NCI-H187 (cell line): ENCODE measurements around the gene DNAH2.
A peak's percentile ranks its signal among the peaks of the same experiment; 100 is the strongest.

Experiments used
- DNase-seq, 2 experiments: peaks; one replicate each; lab custom pipeline; 2025; lab: John Stamatoyannopoulos, UW

The DNAH2 gene

DNA sequence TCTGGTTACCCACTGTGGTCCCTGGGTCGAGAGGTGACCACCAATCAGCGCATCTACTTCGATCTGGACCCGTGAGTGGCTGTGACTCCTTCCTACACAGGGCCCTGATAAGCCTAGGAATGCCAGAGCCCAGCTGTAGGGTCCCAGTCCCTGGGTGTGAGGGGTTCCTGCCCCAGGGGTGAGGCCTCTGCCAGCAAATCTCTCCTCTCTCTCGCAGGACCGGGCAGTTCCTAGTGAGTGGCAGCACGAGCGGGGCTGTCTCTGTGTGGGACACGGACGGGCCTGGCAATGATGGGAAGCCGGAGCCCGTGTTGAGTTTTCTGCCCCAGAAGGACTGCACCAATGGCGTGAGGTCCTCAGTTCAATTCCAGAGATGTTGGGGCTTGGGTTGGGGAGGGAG, 14.8 kb upstream of the DNAH2 start:
- no peak for DNase-seq

DNA sequence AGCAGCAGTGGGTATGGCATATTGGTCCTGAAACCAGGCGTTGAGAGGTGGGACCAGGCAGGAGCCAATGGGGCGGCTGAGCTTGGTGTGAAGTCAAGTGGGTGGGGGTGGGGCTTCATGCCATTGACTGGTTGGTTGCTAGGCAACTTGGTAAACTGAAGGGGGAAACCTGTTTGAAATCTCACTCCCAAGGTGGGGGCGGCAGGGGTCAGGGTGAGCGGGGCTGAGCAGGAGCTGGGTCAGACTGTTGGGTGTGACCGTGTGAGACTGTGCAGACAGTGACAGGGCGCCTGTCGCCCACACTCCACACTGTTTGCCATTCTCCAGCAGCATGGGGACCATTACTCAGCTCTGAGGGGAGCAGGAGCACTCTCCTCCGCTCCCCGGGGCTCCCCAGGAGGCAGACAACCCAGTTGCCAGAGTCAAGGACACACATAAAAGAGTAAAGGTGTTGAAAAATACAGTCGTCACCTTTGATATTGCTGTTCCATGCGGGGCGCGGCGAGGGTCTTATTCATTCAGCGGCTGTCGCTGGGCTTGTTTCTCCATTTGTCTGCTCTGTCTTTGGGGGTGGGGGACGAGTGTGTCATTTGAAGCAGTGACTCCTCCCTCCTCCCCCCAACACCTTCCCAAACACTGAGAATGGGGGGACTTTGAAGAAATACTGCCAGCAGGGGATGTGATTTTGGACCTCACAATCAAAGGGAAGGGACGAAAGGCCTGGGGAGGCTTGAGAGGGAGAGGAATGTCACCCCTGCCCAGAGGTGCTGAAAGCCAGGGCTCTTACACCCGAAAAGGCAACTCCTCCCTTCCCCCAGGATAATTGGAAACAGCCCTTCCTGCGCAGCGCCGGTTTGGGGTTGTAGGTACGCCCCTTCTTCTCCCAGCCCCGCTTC, 13.7 kb upstream of the DNAH2 start:
- DNase-seq: peak in 1 of 2 experiments; percentile 6

DNA sequence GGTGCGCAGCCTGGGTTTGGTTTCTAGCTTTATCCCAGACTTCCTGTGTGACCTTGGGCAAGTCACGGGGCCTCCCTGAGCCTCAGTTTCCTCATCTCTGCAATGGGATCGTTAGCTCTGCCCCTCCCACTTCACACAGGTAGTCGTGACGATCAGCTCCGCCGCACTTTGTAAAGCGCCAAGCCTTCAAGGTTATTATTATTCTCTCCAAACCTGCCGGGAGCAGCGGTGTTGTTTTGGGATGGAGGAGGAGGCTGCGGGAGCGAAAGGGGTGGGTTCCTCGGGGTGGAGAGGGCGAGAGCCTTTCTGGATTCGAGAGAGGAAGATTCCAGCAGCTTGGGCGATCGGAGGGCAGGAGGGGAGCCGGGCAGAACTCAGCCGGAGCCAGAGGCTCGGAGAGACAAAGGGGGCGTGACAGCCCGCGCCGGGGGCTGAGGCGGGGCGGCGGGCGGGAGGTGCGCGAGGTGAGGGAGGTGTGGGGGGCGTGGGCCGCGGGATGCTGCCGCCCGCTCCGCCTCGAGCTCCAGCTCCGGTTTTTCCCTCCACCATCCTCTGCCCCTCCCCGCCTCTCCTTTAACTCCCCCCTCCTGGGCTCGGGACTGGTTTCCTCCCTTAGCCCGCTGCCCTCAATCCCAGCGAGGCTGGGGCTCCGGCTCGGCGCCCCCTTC, 12.8 kb upstream of the DNAH2 start, which contains the start of gene EFNB3:
Gene EFNB3 (plus strand): TSS at position 602 of the 668 bp plus-strand sequence. CDS start 397 bp downstream, outside the sequence.
- peak; percentile 6 to 15 for DNase-seq

DNA sequence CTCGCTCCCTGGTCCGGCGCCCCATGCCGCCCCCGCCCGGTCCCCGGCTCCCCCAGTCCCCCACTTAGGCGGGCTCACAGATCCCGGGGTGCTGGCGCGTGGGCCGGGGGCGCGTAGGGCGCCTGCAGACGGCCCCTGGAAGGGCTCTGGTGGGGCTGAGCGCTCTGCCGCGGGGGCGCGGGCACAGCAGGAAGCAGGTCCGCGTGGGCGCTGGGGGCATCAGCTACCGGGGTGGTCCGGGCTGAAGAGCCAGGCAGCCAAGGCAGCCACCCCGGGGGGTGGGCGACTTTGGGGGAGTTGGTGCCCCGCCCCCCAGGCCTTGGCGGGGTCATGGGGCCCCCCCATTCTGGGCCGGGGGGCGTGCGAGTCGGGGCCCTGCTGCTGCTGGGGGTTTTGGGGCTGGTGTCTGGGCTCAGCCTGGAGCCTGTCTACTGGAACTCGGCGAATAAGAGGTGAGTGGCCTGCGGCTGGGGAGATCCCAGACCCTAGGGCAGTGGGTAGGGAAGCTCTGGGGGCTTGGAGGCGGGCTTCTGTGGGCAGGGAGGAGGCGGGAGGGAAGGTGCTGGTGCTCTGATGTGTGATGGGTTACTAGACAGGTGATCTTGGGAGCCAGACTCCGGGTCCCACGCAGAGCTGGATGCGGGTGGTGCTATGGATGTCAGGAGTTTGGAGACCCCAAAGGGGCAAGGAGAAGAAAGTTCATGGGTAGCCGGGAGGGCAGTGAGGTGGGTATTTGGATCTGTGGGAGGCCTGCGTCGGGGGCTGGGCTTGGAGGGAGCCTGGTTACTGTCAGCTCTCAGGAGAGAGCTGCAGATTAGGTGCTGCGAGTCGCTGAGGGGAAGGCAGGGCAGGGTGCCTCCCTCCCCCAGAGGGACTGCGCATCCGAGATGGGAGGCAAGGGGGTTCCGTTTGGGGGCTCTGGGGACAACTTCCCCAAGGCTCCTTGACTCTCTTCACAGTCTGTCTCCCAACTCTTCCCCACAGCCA, 12.0 kb upstream of the DNAH2 start:
- DNase-seq: no peak

DNA sequence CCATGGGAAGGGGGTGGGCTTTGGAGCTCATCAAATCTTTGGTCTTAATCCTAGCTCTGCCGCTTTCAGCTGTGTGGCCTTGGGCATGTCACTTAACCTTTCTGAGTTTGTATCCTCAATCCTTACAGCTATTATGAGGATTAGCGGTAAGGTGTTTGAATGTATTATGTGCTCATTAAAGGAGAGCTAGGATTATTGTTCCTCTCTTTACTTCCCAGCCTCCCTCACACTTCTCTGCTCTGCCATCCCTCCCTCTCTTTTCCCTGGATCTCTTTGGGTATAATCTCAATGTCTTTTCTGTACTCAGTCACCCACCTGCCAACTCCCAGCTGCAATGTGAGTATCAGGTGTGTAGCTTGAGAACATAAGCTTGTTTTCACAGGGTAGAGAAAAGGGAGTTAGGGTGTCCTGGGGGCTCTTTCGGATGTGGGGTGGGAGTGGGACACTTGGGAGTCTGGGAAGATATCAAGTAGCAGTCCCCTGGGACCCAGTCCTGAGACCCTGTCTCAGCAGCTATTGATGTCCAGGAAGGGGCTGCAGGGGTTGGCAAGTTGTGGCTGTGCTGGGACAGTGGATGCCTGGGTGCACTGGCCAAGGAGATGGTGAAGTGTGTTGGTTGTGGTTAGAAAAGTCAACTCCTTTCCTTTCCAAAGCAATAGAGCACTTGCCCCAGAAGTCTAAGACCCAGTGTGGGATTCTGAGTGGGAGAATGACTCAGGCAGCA, 10.8 kb upstream of the DNAH2 start:
- no peak for DNase-seq

DNA sequence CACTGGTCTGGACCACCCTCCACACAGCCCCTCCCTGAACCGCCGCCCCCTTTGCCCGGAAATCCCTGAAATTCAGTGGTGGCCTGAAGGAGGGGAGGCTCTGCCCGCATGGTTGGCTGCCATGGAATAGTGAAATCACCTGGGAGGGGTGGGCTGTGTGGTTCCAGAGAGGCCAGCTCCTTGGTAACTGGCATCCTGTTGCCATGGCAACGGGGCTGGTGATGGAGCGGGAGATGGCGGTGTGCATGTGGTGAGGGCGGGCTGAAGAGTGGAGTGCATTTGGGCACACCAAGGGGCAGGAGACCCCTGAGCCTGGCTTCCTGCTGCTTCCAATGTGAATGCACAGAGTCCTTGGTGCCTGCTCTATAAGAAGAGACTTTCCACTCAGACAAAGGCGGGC, 10.1 kb upstream of the DNAH2 start:
- no peak for DNase-seq

DNA sequence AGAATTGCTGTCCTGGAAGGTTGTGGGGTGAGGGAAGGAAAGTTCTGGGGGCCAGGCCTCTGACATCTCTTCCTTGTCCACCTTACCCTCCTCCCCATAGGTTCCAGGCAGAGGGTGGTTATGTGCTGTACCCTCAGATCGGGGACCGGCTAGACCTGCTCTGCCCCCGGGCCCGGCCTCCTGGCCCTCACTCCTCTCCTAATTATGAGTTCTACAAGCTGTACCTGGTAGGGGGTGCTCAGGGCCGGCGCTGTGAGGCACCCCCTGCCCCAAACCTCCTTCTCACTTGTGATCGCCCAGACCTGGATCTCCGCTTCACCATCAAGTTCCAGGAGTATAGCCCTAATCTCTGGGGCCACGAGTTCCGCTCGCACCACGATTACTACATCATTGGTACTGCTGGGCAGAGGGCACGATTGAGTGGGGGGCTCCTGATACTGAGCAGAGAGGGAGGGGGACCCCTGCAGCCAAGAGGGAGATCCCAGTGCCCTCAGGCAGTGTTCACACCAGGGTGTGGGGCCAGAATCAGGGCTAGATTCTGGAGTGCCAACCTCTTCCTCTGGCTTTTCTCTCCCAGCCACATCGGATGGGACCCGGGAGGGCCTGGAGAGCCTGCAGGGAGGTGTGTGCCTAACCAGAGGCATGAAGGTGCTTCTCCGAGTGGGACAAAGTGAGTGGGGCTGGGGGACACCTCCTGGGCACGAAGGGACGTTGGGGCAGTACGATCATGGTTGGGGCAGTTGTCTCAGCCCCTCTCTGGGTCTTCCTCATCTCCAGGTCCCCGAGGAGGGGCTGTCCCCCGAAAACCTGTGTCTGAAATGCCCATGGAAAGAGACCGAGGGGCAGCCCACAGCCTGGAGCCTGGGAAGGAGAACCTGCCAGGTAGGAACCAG, 9.4 kb upstream of the DNAH2 start:
- DNase-seq: no peak

DNA sequence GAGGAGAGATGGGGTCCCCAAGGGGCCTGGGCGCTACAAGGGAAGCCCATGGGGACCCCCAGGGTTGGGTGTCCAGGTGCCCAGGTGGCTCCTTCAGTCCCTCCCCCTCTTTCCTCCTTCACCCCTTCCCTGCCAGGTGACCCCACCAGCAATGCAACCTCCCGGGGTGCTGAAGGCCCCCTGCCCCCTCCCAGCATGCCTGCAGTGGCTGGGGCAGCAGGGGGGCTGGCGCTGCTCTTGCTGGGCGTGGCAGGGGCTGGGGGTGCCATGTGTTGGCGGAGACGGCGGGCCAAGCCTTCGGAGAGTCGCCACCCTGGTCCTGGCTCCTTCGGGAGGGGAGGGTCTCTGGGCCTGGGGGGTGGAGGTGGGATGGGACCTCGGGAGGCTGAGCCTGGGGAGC, 8.5 kb upstream of the DNAH2 start:
- no peak for DNase-seq

DNA sequence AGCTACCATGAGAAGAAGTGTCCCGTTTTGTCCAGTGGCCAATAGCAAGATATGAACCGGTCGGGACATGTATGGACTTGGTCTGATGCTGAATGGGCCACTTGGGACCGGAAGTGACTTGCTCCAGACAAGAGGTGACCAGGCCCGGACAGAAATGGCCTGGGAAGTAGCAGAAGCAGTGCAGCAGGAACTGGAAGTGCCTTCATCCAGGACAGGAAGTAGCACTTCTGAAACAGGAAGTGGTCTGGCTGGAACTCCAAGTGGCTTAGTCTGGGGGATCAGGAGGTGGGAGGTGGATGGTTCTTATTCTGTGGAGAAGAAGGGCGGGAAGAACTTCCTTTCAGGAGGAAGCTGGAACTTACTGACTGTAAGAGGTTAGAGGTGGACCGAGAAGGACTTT, 7.2 kb upstream of the DNAH2 start:
- no peak for DNase-seq

DNA sequence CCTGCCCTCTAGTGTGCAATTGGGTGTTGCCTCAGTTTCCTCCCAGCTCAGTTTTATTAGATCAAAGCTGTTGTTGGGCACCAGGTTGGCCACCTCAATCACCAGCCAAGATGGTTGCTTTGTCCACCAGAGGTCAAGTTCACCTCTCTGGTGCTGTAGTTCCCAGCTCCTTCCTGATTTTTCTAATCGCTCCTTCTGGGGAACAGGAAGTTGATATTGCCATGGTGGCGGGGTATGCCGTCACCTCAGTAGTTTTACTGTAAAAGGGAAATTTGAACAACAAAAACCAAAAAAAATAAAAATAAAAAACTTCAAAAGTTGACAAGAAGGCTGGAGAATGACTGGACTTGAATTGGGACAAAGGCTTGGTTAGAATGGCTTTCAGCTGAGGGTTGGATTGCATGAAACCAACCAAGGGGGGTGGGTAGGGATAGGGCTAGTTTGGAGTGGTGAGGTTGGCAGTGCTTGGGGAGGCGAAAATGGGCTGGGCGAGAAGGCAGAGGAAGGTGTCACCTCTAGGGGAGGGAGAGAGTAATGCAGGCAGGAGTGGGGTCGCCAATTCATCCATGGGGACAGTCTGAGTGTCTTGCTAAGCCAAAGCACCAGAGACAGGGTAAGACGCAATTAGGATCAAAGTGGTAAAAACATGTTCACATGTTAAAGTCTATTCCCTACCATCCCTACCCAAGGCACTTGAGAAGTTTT, 6.3 kb upstream of the DNAH2 start:
- no peak for DNase-seq

DNA sequence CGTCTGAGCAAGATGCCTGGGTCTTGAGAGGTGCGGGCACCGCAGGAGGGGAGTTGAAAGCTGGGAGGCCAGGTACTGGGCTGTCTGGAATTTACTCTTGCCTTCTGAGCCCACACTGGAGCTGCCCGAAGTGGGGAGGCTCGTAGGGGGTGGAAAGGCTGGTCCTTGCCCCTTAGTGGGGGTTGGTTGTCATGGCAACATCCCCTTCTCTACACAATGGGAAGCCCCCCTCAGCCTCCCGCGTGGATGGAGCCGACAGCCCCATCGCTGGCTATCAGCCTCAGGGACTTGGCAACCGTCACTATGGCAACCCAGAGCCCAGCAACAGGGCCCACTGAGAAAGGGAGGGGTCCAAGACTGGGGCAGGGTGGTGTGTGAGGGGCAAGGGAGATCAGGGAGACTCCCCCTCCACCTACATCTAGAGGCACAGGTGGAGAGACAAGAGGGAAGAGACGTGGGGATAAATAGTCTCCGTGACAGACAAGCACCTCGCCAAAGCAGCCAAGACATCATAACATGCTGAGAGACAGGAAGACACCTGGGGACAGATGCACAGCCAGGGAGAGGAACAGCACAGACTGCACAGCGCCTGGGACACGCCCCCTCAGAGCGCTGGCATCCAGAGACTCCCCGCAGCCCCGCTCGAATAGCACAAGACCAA, 5.3 kb upstream of the DNAH2 start:
- no peak for DNase-seq

DNA sequence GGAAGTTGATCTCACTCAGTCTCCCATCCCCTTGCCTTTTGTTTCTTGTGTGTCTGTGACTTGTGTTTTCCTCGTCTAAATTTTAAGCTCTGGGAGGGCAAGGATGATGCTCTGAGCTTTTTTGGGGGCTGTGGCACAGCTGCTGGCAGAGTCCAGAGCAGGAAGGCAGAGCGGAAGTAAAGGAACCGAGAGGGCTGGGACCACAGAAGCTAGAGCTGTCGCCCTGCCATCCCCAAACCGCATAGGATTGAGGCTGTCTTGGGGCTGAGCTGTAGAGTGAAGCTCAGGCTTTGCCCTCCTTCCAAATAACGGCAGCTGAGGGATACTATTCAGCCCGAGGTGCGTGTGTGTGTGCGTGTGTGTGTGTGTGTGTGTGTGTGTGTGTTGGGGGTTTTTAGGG, 3.8 kb upstream of the DNAH2 start:
- no peak for DNase-seq

DNA sequence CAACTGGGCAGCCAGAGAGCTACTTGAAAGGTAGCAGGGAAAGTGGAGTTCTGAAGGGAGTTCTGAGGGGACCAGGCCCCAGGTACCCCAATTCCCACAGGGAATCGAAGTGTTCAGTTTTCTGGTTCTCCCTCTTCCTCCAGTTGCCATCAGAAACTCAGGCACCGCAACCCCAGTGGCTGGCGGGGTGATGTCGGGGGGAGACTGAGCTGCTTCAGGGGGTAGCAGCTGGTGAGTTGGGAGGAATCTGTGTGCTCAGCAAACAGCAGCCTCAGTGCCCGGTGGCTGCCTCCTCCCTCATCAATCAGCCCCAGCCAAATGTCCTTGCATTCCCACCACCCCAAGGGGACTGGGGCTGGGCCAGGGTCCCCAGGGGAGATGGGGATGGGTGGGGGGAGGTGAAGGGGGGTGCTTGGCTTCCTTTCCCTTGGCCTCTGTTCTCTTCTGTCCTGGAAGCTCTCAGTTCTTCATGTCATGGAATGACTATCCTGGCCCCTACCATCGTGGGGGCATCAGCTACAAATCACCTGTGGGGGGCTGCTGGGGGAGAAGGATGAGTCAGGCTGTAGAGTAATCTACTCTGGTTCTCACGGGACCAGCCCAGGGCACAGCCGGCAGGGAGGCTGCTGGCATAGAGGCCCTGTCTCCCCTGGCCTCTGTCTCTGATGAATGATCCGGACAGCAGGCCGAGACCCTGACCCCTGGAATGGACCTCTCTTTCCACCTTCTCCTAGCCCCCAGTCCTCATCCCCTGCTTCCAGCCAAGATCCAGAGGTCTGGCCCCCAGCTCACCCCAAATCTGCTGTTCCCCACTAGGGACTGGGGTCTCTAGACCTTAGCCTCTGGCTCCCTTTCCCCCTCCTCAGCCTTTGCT, 2.6 kb upstream of the DNAH2 start:
- DNase-seq: no peak

DNA sequence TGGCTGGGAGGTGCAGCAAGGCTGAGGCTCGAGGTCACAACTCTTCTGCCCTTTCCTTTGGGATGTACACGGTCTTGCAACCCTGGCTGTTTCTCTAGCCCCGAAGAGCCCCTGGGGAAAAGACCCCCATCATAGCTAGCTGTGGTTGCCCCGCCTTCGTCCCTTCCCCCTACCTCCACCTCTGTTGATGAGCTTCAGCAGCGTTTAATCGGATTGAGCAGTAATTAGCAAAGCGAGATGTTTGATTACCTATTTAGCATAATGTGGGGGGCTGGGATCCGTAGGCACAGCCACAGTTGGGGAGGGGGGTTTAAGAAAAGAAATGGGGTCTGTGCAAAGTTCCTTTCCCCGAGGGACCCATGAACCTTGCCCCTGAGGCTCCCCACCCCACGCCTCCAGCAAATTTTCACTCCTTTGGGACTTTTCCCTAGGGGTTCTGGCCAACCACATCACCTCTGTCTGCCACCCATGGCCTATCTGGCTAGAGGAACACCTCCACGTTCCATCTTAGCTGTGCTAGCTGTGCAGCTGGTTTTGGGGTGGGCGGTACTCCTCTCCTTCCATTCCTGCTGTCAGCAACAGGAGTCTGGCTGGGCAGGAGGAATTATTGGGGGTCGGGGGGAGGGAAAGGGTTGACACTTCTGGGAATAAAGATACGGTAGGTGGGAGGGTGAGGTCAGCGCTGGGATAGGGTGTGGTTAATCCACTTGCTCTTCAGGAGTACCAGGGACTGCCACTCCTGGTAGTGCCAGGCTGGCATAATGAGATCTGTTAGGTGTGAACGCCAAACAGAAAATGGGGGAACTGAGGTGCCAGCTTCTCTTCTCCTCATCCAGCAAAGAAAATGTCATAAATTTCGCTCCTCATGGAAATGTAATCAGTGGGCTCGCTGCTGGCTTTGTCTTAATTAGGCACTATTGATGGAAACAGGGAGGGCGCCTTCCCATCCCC, 1.3 kb upstream of the DNAH2 start:
- DNase-seq: no peak

DNA sequence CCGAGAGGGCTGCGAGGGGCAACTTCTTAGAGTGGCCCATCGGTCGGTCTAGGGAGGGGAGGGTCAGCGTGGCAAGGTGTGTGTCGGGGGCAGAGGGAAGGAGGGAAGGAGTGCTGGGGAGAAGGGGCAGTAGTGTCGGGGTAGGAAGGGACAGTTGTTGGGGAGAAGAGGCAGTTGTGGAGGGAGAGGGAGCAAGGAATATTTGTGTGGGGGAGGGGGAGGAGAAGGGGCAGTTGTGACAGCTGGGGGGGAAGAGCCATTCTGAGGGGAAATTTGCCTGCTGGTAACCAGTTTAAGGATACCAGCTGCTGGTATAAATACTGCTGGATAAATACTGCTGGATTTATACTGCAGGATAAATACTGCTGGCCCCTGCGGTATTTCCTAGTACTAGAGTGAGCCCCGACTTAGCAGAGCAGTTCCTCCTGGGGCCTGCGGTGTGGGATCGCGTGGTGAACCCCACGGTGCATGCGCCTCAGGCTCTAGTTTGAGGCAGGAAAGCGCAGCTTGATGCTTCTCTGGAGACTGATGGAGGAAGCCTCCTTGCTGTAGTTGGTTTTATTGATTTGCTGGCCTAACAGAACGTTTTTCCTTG, 309 bp downstream of the DNAH2 start:
- DNase-seq: no peak

DNA sequence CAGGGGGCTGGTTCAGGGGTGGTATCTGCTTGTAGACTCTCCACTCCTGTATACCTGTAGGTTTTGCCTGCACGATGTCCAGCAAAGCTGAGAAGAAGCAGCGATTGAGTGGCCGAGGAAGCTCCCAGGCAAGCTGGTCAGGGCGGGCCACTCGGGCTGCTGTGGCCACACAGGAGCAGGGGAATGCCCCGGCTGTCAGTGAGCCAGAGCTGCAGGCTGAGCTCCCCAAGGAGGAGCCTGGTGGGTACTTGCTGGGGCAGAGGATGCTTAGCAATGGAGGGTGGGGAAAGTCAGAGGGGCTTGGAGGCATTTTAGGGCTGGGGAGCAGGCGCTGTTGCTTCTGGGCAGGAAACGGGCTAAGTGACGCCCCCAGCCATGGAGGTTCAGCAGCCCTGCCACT, 2.1 kb downstream of the DNAH2 start:
- no peak for DNase-seq

DNA sequence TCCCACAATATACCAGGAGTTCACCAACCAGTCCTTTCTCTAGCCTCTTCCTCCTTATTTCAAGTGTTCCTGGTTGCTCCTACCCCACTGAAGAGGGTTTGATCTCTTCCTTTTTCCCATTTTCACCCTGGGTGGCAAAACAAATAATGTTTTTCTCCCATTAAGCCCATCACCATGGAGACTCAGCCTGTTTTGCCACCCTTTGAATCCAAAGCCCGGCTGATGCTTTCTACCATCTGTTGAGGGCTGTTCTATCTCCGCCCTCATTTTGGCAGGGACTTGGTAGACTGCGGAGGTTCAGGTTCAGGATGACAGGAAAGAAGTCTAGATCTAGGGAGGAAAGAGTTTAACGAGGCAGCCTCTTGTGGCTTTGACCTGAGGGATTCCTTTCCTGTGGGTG, 2.6 kb downstream of the DNAH2 start:
- no peak for DNase-seq
